Chondrocyte (in vitro differentiated cells): Measurements from ENCODE around the gene SENP8. TPM values are rescaled to one million over a fixed set of nuclear protein-coding genes. Genes with fewer than 3 reads are reported as not detected.

Source experiments
- DNase-seq: peaks from one replicate; pipeline ENCODE4 v3.0.0; 2021; ENCODE audit warnings: mixed read lengths, low spot score
- H3K27ac Mint-ChIP-seq: one replicate; pipeline ENCODE4 v1.8.0; 2021; ENCODE audit warnings: mild to moderate bottlenecking, moderate library complexity, mixed read lengths; ENCODE audit not compliant: unreplicated experiment
- H3K27me3 Mint-ChIP-seq: 2 replicates; pipeline ENCODE4 v1.8.0; 2021; ENCODE audit warnings: low read depth, mixed read lengths
- H3K36me3 Mint-ChIP-seq: 2 replicates; pipeline ENCODE4 v1.8.0; 2021; ENCODE audit warnings: low read depth, mixed read lengths
- H3K4me1 Mint-ChIP-seq: 2 replicates; pipeline ENCODE4 v1.8.0; 2021; ENCODE audit warnings: low read depth, mild to moderate bottlenecking, mixed read lengths
- H3K4me3 Mint-ChIP-seq: one replicate; pipeline ENCODE4 v1.8.0; 2021; ENCODE audit warnings: mild to moderate bottlenecking, moderate library complexity, mixed read lengths; ENCODE audit not compliant: unreplicated experiment
- H3K9me3 Mint-ChIP-seq: 2 replicates; pipeline ENCODE4 v1.8.0; 2021; ENCODE audit warnings: low read depth, mixed read lengths
- total RNA-seq: library from RNA; stranded (reverse); gene quantifications from 3 replicates; pipeline ENCODE4 v1.2.1, GENCODE V29; 2021
- TF ChIP-seq, protein P1 (sequence below): fragments of 200-600 bp; sonication (generic); IDR thresholded peaks from 2 replicates; pipeline ENCODE4 v1.5.0; 2021; ENCODE audit warnings: antibody characterized with exemption, mild to moderate bottlenecking, moderate library complexity

The SENP8 gene
- total RNA-seq, 1 donor from 2014 or later = 2.9 TPM

GRCh38 chr15:72077950-72078349 lies 40.3 kb upstream of the SENP8 start:
- peaks cover 6% of the 10 kb centered on the region for H3K9me3 Mint-ChIP-seq
- peak overlapping the region; percentile 49 for H3K27ac Mint-ChIP-seq
- H3K4me1 Mint-ChIP-seq = peaks cover 22% of the 10 kb centered on the region
- no peak overlapping the region for H3K4me3 Mint-ChIP-seq
- no peaks in the 10 kb centered on the region for H3K27me3 Mint-ChIP-seq
- no peak for DNase-seq
- no peaks in the 10 kb centered on the region for H3K36me3 Mint-ChIP-seq
- TF ChIP-seq, protein P1, sequence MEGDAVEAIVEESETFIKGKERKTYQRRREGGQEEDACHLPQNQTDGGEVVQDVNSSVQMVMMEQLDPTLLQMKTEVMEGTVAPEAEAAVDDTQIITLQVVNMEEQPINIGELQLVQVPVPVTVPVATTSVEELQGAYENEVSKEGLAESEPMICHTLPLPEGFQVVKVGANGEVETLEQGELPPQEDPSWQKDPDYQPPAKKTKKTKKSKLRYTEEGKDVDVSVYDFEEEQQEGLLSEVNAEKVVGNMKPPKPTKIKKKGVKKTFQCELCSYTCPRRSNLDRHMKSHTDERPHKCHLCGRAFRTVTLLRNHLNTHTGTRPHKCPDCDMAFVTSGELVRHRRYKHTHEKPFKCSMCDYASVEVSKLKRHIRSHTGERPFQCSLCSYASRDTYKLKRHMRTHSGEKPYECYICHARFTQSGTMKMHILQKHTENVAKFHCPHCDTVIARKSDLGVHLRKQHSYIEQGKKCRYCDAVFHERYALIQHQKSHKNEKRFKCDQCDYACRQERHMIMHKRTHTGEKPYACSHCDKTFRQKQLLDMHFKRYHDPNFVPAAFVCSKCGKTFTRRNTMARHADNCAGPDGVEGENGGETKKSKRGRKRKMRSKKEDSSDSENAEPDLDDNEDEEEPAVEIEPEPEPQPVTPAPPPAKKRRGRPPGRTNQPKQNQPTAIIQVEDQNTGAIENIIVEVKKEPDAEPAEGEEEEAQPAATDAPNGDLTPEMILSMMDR = no peak

GRCh38 chr15:72078887-72079286 lies 39.3 kb upstream of the SENP8 start:
- Mint-ChIP-seq H3K9me3 (peaks cover 9% of the 10 kb centered on the region), H3K4me1 (peaks cover 22% of the 10 kb centered on the region), H3K4me3 (no peak overlapping the region), H3K36me3 (no peaks in the 10 kb centered on the region), H3K27me3 (no peaks in the 10 kb centered on the region), H3K27ac (no peak overlapping the region)
- DNase-seq = no peak
- TF ChIP-seq, protein P1 = no peak

- DNase-seq = no peak
- Mint-ChIP-seq H3K27ac (no peak overlapping the region), H3K27me3 (no peaks in the 10 kb centered on the region), H3K36me3 (no peaks in the 10 kb centered on the region), H3K9me3 (peaks cover 14% of the 10 kb centered on the region), H3K4me3 (no peak overlapping the region), H3K4me1 (peaks cover 20% of the 10 kb centered on the region)
- TF ChIP-seq, protein P1 = no peak
These were observed 36.0 kb upstream of the SENP8 start for GRCh38 chr15:72082176-72082575.

DNA sequence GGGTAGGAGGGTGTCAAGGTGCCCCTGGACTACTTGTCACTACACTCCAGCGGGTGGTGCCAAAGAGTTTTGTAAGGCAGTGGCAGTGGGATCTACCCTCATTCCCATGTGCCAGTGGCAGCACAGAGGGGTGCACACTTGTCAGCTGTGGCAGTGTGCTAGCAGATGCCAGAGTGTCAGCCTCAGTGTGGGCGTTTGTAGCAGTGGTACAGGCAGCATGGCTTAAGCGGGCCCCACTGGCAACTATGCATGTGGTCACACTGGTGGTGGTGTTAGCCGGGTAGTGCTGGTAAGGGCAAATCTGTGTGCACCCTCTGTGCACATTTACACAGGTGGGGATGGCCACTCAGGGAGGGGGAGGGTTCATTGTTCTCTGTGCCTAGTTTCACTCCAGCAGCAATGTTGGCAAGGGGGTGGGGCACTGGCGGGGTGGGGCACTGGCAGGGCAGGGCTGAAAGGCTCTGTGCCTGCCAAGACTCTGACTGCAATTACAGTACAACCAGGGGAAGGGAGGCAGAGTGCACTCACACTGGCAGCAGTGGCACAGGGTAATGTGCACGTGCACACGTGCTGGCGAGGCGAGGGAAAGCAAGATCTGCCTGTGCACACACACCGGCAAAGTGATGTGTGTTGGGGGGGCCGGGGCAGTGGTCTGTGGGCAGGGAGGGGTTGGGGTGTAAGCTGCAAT lies 32.0 kb upstream of the SENP8 start:
- H3K27ac Mint-ChIP-seq = no peak overlapping the region
- DNase-seq = no peak
- H3K9me3 Mint-ChIP-seq = peaks cover 14% of the 10 kb centered on the region
- peaks cover 12% of the 10 kb centered on the region for H3K4me1 Mint-ChIP-seq
- H3K27me3 Mint-ChIP-seq = no peaks in the 10 kb centered on the region
- H3K36me3 Mint-ChIP-seq = peaks cover 2% of the 10 kb centered on the region
- TF ChIP-seq, protein P1 = no peak
- no peak overlapping the region for H3K4me3 Mint-ChIP-seq

- Mint-ChIP-seq H3K9me3 (peaks cover 14% of the 10 kb centered on the region), H3K4me3 (no peak overlapping the region), H3K4me1 (peaks cover 12% of the 10 kb centered on the region), H3K27ac (no peak overlapping the region), H3K27me3 (no peaks in the 10 kb centered on the region), H3K36me3 (peaks cover 2% of the 10 kb centered on the region)
- TF ChIP-seq, protein P1 = no peak
- DNase-seq = no peak
These were observed 31.1 kb upstream of the SENP8 start for GRCh38 chr15:72086920-72087648.
